Gastroesophageal sphincter (tissue), 2 donors: Measurements from ENCODE around the gene PGGT1B.

Source experiments
- POLR2A ChIP-seq, 2 donors: fragments of 450-650 bp; IDR thresholded peaks; one replicate each; pipeline ENCODE4 v1.6.1; 2017; ENCODE audit warnings: antibody characterized with exemption in 2 of 2, mild to moderate bottlenecking in 2 of 2, moderate library complexity in 1 of 2
- POLR2AphosphoS5 ChIP-seq: sonication (generic); formaldehyde crosslinking; IDR thresholded peaks from one replicate; pipeline ENCODE4 v1.6.1; 2017; ENCODE audit warnings: antibody characterized with exemption

DNA sequence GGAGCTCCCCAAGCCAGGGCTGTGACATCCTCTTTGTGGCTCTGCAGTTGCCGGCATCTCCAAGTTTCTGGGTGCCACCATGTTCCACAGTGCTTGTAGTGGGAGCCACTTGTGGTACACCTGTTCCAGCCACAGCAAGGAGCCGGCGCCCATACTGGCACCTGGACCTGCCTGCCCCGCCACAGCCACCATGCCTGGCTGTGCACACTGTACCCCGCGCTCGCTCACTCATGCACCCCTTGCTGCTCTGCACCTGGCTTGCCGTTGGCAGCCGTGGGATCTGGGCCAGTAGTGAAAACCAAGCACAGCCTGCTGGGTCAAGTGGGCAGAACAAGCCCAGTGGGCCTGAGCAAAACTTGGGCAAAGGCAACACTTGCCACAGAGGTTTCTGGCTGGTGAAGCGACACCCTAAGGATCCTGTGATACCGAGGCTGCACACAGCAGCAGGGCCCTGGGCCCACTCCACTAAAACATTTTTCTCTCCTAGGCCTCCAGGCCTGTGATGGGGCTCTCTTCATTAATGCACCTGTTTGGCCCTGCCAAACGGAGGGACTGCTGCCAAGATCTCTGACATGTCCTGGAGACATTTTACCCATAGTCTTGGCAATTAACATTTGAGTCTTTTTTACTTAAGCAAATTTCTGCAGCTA is 95.8 kb downstream of the PGGT1B start:
- TF ChIP-seq POLR2A (IDR thresholded peaks at IDR 0.05): no peak
- TF ChIP-seq POLR2AphosphoS5: no peak
